A673 (cell line): ENCODE results near the gene PARS2.

Experiments used
- CTCF ChIP-seq: fragments of 300-800, 200-600 bp; sonication (generic); conservative IDR thresholded peaks from 2 replicates; pipeline ENCODE4 v1.5.1; 2017; ENCODE audit warnings: low read depth, mild to moderate bottlenecking, antibody characterized with exemption, low read length, moderate library complexity, mixed read lengths
- EZH2 ChIP-seq: fragments of 200-600 bp; sonication (generic); IDR thresholded peaks from 2 replicates; pipeline ENCODE4 v1.6.1; 2017; ENCODE audit warnings: borderline replicate concordance, low read depth, mild to moderate bottlenecking, mixed read lengths, antibody characterized with exemption, low read length; ENCODE audit not compliant: poor library complexity, severe bottlenecking

DNA sequence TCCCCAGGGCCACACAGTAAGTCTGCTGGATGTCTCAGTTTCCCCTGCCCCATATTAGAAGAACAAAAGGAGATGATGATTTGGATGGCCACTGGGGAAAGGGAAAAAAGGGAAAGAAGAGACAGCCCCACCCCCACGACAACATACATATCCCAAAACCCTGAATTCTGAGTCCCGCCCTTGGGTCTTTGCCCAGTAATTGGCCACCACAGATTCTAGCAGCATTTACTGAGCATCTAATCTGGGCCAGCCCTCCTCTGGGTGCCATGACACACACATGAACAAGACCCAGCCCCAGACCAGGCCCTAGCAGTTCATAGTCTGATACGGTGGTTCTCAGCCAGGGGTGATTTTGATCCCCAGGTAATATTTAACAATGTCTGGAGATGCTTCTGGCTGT, 53.9 kb downstream of the PARS2 start:
- TF ChIP-seq EZH2 (no peak), CTCF (no peak)
